ENCODE data around the gene SKI. TPM values are rescaled to one million over a fixed set of nuclear protein-coding genes. Genes with fewer than 3 reads are reported as not detected.

Gene SKI
- total and polyA plus RNA-seq, 10 of the 15 experiments (the other 5 are each of a cell fraction or from before 2014, with no cell fraction given): 0.03 to 14.9 (median 0.96) TPM

DNA sequence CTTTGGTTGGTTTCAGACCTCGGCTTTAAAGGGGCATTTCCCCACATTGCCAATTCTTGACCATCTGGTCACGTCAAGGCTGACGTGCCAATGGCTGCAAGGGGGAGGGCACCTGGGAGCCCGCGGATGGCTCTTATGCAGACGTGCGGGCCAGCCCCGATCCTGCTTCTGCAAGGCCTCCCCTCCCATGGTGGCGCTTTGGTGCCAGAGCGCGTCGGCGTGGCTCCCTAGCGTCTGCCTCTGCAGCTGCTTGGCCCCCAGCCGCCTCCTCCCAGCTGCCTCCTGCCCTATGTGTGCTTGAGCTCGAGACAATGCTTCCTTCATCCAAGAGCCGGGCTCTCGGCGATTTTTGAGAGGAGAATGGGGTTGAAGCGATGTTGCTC is 29.1 kb downstream of the SKI start (continued):
- TF ChIP-seq, protein P1, sequence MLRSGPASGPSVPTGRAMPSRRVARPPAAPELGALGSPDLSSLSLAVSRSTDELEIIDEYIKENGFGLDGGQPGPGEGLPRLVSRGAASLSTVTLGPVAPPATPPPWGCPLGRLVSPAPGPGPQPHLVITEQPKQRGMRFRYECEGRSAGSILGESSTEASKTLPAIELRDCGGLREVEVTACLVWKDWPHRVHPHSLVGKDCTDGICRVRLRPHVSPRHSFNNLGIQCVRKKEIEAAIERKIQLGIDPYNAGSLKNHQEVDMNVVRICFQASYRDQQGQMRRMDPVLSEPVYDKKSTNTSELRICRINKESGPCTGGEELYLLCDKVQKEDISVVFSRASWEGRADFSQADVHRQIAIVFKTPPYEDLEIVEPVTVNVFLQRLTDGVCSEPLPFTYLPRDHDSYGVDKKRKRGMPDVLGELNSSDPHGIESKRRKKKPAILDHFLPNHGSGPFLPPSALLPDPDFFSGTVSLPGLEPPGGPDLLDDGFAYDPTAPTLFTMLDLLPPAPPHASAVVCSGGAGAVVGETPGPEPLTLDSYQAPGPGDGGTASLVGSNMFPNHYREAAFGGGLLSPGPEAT (IDR thresholded peaks at IDR 0.05; ENCODE audit: low read depth): no peak
- TF ChIP-seq KAT2A (conservative IDR thresholded peaks at IDR 0.05; ENCODE audit: control insufficient read depth, low read depth, low read length) (no peak), MTA2 (IDR thresholded peaks at IDR 0.05; ENCODE audit: low read depth) (no peak), NFIC (IDR thresholded peaks at IDR 0.05; ENCODE audit: low read depth, low read length) (no peak), HDAC2 (IDR thresholded peaks at IDR 0.05) (no peak), ZNF207 (IDR thresholded peaks at IDR 0.05; ENCODE audit: borderline replicate concordance) (no peak)
- TF ChIP-seq, protein P2, sequence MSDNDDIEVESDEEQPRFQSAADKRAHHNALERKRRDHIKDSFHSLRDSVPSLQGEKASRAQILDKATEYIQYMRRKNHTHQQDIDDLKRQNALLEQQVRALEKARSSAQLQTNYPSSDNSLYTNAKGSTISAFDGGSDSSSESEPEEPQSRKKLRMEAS (IDR thresholded peaks at IDR 0.05; ENCODE audit: low read depth, low read length): no peak

DNA sequence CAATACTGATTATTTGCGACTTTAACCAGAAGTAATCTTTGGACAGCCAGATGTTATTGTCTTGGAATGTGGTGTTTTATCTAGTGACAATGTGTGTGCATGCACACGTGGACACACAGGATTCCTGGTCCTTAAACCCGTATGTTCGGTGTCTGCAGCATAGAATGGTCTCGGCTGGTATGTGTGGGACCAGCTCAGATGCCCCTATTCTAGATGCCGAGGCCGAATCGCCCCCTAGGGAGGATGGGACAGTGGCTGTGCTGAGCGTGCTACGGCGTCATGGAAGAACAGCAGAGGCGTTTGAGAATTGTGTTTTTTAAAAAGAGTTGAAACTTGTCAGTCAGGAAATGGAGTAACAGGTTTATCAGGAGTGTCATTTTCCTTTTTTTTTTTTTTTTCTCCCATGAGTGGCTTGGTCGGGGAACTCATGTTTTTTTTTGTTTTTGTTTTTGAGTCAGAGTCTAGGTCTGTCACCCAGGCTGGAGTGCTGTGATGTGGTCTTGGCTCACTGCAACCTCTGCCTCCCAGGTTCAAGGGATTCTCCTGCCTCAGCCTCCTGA is 30.1 kb downstream of the SKI start:
- ChIA-PET RAD21 (ENCODE audit: unreplicated experiment) (no interaction called here), CTCF (no interaction called here), POLR2A (interaction anchor here (0.6 to 0.7 kb wide), 2 partner anchors 144 to 1159 kb away, joined by 3 read pairs; no protein-coding TSS in a partner anchor), SMC1A (ENCODE audit: uncharacterized antibody, unreplicated experiment) (no interaction called here)
- 88% methylated on average over 12 of the region's 13 CpGs for WGBS (ENCODE audit: insufficient coverage, insufficient replicate concordance, low lambda C conversion rate, missing lambda C conversion rate)
- Histone ChIP-seq H3K4me2 (ENCODE audit: control insufficient read depth, insufficient read depth) (no peak overlapping the region), H4K20me1 (ENCODE audit: control insufficient read depth, insufficient read depth) (no peaks in the 10 kb centered on the region), H3K4me3 (no peak overlapping the region), H3K9me3 (replicated peaks; ENCODE audit: control insufficient read depth, insufficient read depth, low read length) (peaks cover 16% of the 10 kb centered on the region), H2AFZ (ENCODE audit: control insufficient read depth, low read depth, low read length) (no peak overlapping the region), H3K9ac (ENCODE audit: control insufficient read depth, insufficient read depth, low read length) (no peak overlapping the region), H3K4me1 (ENCODE audit: control insufficient read depth, insufficient read depth, low read length) (peaks cover 17% of the 10 kb centered on the region), H3K27me3 (replicated peaks in 1 of 2; ENCODE audit: control insufficient read depth in 2 of 2, insufficient read depth in 2 of 2, low read length in 1 of 2) (no peaks in the 10 kb centered on the region), H3K79me2 (ENCODE audit: control insufficient read depth, insufficient read depth, low read length) (peaks cover 9% of the 10 kb centered on the region), H3K27ac (ENCODE audit: control insufficient read depth, insufficient read depth) (no peak overlapping the region), H3K36me3 (ENCODE audit: control insufficient read depth in 2 of 2, insufficient read depth in 2 of 2, low read length in 1 of 2) (peaks cover 0 to 7% of the 10 kb centered on the region in 2 experiments; a peak in 2 of 4 replicates)
- no peak for DNase-seq (ENCODE audit: low read depth, low spot score)
- in situ Hi-C loops (cut with MboI): loop anchor here (5.0 kb wide), 1 partner anchor 39 kb away; no protein-coding TSS in a partner anchor
- intact Hi-C loops (cut with micrococcal nuclease; ENCODE audit: unreplicated experiment): no loop called here
- no peak for ATAC-seq
- no peak for FAIRE-seq
- BruUV-seq (replicated peaks): no TSS peak
- TF ChIP-seq POLR2AphosphoS5 (IDR thresholded peaks at IDR 0.05; ENCODE audit: low read length) (no peak), SUZ12 (IDR thresholded peaks at IDR 0.05; ENCODE audit: unreplicated experiment) (no peak), BMI1 (IDR thresholded peaks at IDR 0.05; ENCODE audit: borderline replicate concordance) (no peak), NFIC (IDR thresholded peaks at IDR 0.05; ENCODE audit: low read depth, low read length) (no peak), POLR2AphosphoS2 (IDR thresholded peaks at IDR 0.05; ENCODE audit: low read depth, low read length) (no peak), CREM (IDR thresholded peaks at IDR 0.05; ENCODE audit: low read depth) (no peak), HCFC1 (IDR thresholded peaks at IDR 0.05; ENCODE audit: low read length) (no peak), ZNF207 (IDR thresholded peaks at IDR 0.05; ENCODE audit: borderline replicate concordance) (no peak), RB1 (IDR thresholded peaks at IDR 0.05; ENCODE audit: borderline replicate concordance) (no peak), MTA3 (IDR thresholded peaks at IDR 0.05; ENCODE audit: borderline replicate concordance, low read length) (no peak)
- TF ChIP-seq, protein P3, sequence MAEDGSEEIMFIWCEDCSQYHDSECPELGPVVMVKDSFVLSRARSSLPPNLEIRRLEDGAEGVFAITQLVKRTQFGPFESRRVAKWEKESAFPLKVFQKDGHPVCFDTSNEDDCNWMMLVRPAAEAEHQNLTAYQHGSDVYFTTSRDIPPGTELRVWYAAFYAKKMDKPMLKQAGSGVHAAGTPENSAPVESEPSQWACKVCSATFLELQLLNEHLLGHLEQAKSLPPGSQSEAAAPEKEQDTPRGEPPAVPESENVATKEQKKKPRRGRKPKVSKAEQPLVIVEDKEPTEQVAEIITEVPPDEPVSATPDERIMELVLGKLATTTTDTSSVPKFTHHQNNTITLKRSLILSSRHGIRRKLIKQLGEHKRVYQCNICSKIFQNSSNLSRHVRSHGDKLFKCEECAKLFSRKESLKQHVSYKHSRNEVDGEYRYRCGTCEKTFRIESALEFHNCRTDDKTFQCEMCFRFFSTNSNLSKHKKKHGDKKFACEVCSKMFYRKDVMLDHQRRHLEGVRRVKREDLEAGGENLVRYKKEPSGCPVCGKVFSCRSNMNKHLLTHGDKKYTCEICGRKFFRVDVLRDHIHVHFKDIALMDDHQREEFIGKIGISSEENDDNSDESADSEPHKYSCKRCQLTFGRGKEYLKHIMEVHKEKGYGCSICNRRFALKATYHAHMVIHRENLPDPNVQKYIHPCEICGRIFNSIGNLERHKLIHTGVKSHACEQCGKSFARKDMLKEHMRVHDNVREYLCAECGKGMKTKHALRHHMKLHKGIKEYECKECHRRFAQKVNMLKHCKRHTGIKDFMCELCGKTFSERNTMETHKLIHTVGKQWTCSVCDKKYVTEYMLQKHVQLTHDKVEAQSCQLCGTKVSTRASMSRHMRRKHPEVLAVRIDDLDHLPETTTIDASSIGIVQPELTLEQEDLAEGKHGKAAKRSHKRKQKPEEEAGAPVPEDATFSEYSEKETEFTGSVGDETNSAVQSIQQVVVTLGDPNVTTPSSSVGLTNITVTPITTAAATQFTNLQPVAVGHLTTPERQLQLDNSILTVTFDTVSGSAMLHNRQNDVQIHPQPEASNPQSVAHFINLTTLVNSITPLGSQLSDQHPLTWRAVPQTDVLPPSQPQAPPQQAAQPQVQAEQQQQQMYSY (CRISPR knock-in tag; IDR thresholded peaks at IDR 0.05): no peak
- TF ChIP-seq, protein P1 (IDR thresholded peaks at IDR 0.05; ENCODE audit: low read depth): no peak
